ENCODE measurements around the gene NDEL1.

The NDEL1 gene

DNA sequence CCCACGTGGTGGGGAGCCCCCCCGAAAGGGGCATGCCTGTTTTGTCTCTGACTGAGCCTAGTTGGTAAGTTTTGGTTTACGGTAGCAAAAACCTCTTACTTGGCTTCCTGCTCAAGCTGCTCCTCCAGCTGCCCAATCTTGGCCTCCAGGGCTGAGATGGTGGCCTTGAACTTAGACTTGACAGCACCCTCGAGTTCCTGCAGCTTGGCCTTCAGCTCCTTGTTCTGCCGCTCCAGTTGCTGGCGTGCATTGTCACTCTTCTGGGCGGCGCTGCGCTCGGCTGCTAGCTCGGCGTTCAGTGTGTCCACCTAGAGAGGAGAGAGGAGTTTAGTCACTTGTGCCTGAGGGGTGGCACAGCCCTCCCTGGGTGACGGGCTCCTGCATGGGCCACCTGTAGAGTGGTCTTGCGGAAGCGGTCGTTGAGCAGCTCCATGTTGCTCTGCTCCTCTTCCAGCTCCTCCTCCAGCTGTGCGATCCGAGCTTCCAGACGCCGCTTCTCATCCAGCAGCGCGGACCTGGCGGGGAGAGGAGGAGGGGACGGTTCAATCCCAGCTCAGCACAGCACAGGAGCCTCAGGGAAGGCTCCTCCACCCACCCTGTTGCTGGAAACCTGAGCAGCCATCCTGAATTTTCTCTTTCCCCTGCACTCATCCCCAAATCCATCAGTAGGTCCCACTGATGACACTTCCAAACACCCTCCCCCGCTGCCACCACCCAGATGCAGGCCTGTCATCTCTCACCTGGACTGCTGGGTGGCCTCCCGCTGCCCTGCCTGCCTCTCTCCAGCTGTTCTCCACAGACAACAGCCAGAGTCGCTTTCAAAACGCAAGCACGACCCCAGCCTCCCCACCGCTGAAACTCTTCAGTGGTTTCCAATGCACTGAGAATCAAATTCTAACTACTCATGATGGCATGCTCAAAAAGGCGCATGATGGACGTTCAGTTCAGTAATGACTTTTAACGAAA, 44.6 kb downstream of the NDEL1 start:
- DNase-seq = no peak

DNA sequence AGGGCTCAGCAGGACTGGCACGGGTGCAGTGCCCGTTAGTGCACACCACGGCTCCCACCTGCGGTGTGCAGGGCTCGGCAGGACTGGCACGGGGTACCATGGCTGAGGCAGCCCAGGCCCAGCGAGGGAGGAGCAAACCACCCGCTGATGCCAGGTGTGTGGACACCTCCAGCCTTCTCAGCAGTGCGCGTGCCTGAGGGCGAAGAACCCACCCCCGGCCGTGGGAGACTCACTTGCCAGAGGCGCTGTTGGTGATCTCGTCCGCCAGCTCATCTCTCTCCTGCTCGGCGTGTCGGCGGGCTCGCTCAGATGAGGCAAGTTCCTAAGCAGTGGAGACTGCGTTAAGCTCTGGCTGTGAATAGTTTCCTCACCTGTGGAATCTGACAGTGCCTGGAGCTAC, 45.4 kb downstream of the NDEL1 start:
- no peak for DNase-seq

DNA sequence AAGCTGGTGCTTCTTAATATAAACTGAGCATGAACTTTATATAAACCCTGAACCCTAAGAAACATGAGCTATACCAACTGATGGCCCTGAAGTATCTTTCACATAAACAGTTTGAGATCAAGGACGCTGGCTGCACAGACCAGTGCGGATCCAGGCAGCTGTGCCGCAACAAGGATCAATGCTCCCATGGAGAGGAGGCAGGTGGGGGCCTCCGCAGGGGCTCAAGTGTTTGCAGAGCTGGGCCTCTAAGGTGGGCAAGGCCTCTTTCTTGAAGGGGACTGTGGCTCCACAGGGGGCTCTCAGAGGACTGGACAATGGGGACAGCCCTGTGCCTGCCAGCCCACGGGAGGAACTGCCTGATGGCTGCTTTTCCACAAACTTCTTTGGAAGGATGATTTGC, 46.0 kb downstream of the NDEL1 start:
- no peak for DNase-seq

DNA sequence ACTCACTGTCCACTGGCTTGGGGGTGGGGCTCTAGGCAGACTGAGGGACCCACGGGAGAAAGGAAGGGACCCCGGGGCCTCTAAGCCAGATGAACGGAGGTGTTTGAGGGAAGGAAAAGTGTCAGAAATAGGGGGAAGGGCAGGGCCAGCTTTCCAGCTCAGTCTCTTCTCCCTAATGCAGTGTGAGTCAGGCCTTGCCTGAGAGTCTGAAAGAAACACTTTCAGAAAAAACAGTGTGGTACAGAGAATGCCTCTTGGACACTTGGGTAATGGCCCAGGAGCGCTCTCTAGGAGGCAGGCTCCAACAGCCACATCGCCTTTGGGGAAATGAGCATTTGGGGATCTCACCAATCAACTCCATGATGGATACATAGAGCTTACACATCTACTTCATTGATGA, 46.9 kb downstream of the NDEL1 start:
- DNase-seq = no peak

DNA sequence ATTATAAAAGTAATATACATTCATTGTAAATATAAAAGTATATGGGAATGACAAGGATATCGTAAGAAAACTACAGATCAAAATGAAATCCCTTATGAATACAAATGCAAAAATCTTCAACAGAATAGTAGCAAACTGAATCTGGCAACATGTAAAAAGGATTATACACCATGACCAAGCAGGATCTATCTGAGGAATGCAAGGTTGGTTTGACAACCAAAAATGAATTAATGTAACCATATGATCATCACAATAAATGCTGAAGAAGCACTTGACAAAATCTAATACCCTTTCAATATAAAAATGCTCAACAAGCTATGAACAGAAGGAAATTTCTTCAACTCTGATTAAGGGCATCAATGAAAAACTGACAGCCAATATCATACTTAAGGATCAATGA, 48.8 kb downstream of the NDEL1 start:
- DNase-seq = no peak

DNA sequence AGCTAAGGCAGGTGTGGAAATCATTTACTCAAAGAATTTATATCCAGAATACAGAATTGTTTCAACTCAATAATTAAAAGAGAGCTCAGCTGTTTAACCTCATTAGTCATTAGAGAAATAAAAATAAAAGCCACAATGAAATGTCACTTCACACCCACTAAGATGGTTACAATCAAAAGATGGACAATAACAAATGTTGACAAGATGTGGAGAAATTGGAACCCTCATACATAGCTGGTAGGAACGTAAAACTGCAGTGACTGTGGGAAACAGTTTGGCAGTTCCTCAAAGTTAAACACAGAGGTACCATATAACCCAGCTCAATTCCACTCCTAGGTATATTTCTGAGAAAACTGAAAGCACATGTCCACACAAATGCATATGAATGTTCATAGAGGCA, 49.8 kb downstream of the NDEL1 start:
- no peak for DNase-seq

DNA sequence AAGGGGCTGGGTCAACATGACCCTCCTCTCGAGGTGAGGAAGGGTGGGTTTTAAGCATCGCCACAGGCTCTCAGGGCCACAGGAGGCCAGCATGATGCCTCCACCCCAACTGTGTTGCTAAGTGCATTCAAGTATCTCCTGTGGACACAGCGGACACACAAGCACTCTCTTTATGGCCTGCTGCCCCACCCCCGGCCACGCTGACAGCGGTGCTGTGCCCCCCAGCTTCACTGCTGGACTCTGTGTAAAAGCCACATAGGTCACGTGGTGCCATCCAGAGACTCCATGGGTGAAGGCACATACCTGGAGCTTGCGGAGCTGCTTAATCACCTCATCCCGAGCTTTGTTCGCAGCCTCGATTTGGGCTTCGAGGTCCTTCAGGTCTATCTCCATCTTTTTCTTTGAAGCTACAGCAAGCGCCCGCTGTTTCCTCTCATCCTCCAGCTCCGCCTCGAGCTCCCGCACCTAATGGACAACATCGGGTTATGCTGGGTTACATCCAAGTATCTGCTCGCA, 51.5 kb downstream of the NDEL1 start:
- no peak for DNase-seq

DNA sequence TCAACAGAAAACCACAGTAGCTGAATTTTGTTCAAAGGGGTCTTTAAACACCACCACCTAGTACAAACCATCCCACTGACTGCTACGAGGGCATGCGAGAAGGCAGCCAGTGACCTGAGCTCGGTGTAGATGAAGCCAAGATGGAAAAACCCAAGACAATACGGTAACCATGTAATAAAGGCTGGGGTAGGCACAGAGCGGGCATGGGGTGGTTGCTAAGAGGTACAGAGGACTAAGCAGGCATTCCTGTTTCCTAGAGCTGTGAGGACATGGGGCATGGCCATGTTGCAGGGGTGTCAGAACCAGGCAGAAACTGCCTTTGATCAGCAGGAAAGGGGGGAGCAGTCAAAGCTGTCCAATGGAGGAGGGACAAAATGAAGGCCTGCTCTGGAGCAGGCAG, 52.1 kb downstream of the NDEL1 start:
- DNase-seq = no peak

DNA sequence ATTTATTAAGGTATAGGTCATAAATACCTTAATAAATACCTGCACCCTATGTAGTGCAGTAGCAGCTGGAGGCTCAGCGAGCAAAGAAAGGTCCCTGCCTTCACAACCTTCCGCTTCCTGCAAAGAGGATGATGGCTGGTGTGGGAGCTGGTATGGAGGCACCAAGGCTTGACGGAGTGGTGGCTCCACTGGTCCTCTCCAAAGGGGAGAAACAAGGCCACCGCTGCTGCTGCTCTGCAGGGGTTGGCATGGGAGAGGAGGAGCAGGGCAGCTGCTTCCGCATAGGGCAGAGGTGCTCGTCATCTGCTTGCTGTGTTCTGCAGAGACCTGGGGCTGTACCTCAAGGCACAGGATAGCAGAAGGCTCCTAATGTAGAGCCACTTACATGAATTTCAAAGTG, 52.8 kb downstream of the NDEL1 start:
- DNase-seq = no peak

DNA sequence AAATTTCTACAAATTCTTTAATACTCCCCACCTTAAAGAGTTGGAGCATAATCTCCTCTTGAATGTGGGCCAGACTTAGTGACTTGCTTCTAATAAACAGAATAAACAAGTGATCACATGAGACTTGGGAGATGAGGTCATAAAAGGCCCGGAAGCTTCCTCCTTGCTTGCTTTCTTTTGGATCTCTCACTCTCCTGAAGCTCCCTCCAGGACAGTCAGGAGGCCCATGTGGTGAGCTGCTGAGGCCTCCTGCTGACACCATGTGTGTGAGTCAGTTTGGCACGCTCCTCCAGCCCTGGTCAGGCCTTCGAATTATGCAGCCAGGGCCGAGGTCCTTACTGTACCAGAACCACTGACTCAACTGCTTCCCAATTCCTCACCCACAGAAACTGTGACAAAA, 53.2 kb downstream of the NDEL1 start:
- DNase-seq = no peak

DNA sequence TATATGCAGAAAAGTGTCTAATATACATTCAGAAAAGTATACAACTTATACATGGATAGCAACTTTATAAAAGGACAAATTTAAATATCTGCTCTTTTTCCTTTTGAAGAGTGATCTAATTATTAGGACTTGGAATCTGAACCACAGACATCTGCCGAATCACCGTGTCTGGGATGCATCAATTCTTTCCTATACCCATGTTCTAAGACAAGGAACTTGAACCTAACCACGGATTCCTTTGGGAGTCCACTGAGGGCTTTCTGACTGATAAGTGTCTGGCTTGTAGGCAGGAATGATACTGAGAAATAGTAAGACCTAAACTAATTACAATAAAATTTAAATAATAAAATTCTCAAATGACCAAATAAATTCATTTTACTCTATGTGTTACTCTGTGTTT, 54.2 kb downstream of the NDEL1 start:
- DNase-seq = no peak

DNA sequence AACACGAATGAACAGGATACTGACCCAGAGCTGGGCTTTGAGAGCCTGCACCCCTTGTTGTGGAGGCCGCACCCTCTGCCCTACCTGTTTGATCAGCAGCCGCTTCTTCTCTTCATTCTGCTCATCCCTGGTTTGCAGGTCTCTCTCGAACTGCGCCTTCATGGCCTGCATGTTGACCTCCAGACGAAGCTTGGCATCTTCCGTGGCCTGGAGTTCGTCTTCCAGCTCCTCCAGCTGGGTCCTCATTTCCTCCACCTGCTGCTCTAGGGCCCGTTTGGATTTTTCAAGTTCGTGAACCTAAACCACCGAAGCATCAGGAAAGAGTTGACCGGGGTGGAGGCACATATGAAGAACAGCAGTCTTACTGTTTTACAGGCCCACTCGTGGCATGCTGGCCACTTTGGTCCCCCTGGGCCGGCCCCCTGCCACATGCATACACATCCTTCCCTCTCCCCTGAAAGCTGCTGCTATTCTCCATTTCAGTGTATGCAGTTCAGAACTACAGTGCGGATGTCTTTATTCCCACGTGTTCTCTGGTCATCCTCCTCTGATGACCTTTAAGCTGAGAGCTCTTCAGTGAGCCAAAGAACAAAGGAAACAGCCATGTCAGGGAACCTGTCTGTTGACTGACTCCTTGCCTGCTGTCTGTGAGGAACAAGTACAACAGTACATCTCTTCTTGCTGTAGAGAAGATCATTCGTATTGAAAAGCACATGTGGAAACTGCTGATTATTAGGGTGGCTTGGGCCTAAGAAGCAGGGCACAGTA, 54.8 kb downstream of the NDEL1 start:
- DNase-seq = no peak

DNA sequence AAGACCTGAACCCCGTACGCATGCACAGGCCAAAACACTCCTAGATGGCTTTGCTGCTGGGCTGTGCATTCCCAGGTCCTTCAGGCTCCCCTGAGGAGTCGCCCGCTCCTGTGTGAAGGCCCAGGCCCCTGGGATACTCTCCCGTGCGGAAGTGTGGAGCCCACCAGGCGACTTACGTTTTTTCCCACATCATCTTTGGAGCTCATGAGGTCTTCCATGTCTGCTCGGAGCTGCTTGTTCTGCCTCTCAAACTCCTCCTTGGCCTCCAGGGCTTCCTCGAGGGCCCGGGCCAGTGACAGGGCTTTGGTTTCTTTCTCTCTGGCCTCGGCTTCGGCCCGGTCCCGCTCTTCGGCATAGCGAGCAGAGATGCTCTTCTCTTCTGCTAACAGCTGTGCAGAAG, 56.4 kb downstream of the NDEL1 start:
- no peak for DNase-seq

DNA sequence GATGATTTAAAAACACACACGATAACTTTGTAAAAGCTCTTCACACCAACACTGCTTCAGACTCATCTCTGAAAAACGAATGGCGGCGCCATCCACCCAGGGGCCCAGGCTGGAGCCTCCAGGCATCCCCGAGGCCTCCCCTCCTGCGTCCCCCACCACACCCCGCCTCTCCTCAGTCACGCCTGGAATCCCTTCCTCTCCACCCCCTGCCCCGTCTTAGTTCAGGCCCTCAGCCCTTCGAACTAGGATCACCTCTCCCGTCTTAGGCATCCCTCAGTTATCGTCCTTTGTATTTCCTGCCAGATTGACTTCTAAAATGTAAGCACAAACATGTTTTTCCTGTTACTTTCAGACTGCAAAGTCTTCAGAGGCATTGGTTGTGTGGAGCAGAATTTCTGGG, 58.3 kb downstream of the NDEL1 start:
- DNase-seq = no peak

DNA sequence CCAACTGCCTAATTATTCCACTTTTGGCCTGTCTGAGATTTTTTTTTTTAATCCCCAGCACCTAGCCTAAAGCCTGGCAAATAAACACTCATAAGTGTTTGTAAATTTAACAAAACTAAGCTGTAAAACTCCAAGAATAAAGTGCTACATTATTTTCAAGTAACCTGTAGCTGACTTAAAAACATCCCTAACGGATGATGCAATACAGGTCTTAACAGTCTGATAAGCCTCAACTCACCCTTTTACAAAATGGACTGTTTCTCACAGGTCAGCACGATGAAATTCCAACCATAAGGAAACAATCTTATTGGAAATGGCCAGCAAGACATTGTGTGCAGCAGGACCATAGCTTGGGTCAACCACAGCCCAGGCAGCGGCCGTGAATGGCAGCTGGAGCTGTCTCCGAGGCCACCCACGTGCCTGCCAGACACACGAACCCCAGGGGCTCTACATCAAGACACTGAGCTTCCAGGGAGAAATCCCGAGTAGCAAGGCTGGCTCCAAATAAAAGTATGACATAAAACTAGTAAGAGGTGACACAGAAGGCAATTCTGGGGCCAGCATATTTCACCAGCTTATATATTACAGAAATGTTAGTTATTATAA, 58.9 kb downstream of the NDEL1 start:
- DNase-seq = no peak

DNA sequence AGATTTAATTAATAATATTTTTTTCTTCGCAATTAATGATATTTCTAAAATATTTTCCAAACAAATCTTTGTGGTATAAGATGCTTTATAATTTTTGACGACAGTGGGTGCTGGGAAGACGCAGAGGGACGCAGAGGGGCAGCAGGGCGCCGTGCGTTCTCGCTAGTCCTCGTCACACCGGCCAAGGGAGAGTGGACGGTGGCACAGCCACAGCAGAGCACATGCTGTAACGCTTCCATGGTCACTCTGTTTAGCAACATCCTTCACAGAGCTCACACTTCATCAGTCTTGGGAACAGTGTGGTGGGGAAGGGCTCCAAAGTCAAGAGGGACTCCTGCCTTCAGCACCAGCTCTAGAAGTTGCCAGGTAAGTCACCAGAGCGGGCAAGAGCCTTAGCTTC, 60.4 kb downstream of the NDEL1 start:
- no peak for DNase-seq

DNA sequence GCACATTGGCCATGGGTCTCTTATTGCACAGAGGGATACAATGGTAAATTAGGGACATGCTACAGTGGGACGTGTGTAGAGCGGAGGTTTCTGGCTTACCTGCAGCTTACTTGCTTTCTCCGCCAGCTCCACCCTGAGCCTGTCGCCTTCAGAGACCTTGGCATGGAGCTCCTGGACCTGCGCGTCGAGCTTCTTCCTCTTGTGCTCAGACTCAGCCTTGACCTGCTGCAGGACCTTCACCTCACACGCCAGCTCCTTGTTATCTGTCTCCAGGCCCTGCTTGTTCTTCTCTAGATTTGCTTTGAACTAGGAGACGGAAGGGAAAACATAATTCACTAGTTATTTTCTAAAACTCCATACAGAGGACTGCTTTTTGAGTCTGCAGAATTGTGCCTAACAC, 63.5 kb downstream of the NDEL1 start:
- DNase-seq = no peak

DNA sequence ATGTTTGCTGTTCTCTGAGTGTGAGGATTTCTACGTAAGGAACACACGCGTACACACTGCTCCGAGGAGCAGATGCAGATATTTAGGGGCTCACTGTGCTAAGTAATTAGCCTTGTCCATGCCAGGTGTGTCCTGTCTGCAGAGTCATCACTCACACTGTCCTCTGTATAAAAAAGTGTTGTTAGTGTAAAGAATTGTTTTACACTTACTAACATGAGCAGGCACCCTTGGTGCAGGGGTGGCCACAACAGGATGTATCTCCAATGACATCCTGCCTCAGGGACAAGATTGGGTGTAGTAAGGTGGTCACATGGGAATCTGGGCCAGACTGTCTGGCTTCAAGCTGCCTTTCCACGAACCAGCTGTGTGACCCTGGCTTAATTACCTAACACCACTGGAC, 63.9 kb downstream of the NDEL1 start:
- no peak for DNase-seq

DNA sequence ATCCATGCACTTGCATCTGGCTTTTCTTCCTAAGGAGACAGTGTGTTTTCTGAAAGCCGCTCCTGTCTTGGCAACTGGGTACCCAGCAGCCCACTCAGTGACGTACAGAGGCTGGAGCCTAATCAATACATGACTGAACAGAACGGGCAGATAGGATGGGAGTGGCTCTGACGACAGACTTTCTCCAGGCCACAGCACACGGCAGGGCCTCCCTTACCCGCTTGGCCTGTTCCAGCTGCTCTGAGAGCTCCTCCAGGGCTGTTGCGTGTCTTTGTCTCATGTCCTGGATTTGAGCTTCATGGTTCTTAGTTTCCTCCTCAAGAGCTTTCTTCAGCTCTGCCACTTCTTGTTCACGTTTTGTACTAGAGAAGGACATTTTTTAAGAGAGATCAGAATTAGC, 64.9 kb downstream of the NDEL1 start:
- no peak for DNase-seq

DNA sequence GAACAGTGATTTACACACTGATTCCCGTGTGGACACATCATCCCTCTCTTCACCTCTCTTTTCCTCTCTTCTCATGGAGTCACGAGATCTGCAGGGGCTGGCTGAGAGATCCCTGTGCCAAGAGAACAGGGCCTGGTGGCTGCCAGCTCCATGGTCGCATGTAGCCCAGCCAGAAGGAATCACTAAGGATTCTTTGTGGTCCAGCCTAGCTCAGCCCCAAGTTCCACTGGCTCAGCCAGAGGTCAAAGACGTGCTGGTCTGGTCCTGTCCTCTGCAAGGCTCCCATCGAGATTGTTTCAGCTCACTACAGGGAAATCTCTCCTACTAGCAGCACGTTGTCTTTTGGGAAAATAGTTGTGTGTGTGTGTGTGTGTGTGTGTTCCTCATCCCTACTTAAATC, 66.4 kb downstream of the NDEL1 start:
- no peak for DNase-seq

DNA sequence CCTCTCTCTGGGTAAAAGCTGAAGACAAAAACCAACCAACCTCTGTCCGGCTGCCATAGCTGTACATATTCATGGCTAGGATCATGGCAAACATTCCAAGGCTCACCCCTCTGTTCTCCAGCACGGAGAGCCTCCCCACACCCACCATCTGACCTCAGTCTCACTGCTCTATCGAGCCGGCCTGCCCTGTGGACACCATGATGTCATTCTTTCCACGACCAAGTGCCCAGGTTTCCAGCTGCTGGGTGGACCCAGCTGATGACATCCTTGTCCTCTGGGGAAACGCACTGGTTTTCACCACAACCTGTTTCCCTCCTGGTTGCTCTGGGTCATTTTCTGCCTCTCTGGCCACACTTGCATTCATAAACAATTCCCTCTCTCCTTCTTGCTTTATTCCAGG, 67.7 kb downstream of the NDEL1 start:
- no peak for DNase-seq

DNA sequence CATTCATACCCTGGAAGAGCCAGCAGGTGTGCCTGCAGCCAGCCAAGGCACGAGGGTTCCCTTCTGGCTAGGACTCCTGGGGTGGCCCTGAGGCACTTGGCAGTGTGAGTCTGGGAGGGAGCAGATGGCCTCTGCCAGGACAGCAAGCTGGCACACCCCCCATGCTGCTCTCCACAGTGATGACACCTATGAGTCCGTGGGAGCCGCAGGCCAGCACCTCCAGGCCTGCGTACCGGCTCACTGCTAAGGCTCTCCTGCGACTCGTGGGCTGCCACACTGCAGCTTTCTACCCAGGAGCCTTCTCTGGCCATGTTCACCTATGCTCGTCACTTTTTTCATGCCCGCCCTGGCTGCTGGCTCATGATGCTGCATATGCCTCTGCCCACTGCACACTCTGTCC, 68.1 kb downstream of the NDEL1 start:
- DNase-seq = no peak

DNA sequence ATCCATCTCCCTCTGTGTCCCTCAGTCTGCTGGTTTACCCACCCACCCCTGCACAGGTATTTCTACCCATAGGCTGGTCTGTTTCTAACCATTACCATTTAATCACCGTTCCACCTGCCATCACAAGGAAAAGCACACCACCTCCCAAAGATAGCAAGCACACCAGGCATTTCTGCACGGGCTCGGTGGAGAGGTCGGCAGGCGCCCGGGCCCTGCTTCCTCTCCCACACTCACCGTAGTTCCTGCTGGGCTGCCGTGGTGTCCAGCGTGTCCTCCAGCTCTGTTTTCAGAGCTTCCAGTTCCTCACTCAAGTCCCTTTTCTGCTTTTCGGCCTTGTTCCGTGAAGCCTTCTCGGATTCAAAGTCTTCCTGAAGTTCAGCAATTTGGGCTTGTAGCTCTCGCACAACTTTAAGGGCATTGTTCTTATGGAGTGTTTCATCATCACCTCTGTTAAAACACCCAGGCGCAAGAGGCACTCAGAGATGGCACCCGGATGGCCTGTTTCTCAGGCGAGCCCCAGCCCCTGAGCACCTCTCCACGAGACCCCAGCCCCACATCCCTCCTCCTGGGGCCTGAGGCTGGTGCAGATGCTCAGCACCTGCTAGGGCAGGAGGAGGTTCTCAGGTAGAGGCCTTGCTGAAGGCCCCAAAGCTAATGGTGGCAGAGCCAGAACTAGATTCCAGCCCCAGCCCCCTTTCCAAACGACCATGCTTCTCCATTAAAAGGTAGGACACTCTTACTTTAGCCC, 69.0 kb downstream of the NDEL1 start:
- DNase-seq = no peak
